Smooth muscle cell (in vitro differentiated cells): Measurements from ENCODE around the gene PPEF1. TPM values are rescaled to one million over a fixed set of nuclear protein-coding genes. Genes with fewer than 3 reads are reported as not detected.

ENCODE experiments used
- DNase-seq: peaks from one replicate; lab custom pipeline; 2025; ENCODE audit not compliant: unreplicated experiment; lab: John Stamatoyannopoulos, UW
- H2AFZ ChIP-seq: fragments of 200-600 bp; sonication (generic); 2 replicates; pipeline ENCODE4 v1.6.0; 2016; ENCODE audit warnings: antibody characterized with exemption, low read depth, mild to moderate bottlenecking
- H3F3A ChIP-seq: fragments of 200-600 bp; sonication (generic); 2 replicates; pipeline ENCODE4 v1.6.0; 2017; ENCODE audit warnings: antibody characterized with exemption, low read depth
- H3K27ac ChIP-seq: fragments of 200-600 bp; sonication (generic); 2 replicates; pipeline ENCODE4 v1.5.1; 2016; ENCODE audit warnings: low read depth, mild to moderate bottlenecking
- H3K27me3 ChIP-seq: fragments of 200-600 bp; sonication (generic); 2 replicates; pipeline ENCODE4 v1.6.1; 2016; ENCODE audit warnings: low read depth, mild to moderate bottlenecking
- H3K36me3 ChIP-seq: fragments of 200-600 bp; sonication (generic); 2 replicates; pipeline ENCODE4 v1.5.1; 2016; ENCODE audit warnings: low read depth
- H3K4me1 ChIP-seq: fragments of 200-600 bp; sonication (generic); 2 replicates; pipeline ENCODE4 v1.5.1; 2016; ENCODE audit warnings: low read depth
- H3K4me2 ChIP-seq: fragments of 200-600 bp; sonication (generic); 2 replicates; pipeline ENCODE4 v1.6.0; 2016; ENCODE audit warnings: mild to moderate bottlenecking
- H3K4me3 ChIP-seq: fragments of 200-600 bp; sonication (generic); 2 replicates; pipeline ENCODE4 v1.5.1; 2016; ENCODE audit warnings: mild to moderate bottlenecking
- H3K79me2 ChIP-seq: fragments of 200-600 bp; sonication (generic); 2 replicates; pipeline ENCODE4 v1.6.0; 2016; ENCODE audit warnings: low read depth, mild to moderate bottlenecking
- H3K9ac ChIP-seq: fragments of 200-600 bp; sonication (generic); 2 replicates; pipeline ENCODE4 v1.6.0; 2016; ENCODE audit warnings: low read depth
- H3K9me3 ChIP-seq: fragments of 200-600 bp; sonication (generic); replicated peaks from 2 replicates; pipeline ENCODE4 v1.5.1; 2016; ENCODE audit warnings: low read depth
- H4K20me1 ChIP-seq: fragments of 200-600 bp; sonication (generic); 2 replicates; pipeline ENCODE4 v1.6.0; 2016; ENCODE audit warnings: low read depth
- WGBS: methylation state at CpG from one replicate; pipeline ENCODE4 v1.1.7; 2016; ENCODE audit warnings: low lambda C conversion rate; 5-methylcytosine and 5-hydroxymethylcytosine counted together
- polyA plus RNA-seq: library from polyadenylated mRNA; unstranded; fragments of >200 nt; fragmentation: Nextera tagmentation; extraction: Ambion mirVana; gene quantifications from 2 replicates; pipeline ENCODE4 v1.2.1, GENCODE V29; 2016
- total RNA-seq: library from RNA; depleted of rRNA; stranded (reverse); fragments of >200 nt; gene quantifications from 2 replicates; pipeline ENCODE4 v1.2.3, GENCODE V29; 2014
- TF ChIP-seq, protein P1 (sequence below): fragments of 200-600 bp; sonication (generic); IDR thresholded peaks from 2 replicates; pipeline ENCODE4 v1.5.1; 2017; ENCODE audit warnings: borderline replicate concordance, mild to moderate bottlenecking, antibody characterized with exemption; ENCODE audit not compliant: insufficient read depth, poor library complexity, severe bottlenecking

PPEF1 gene, protein sequence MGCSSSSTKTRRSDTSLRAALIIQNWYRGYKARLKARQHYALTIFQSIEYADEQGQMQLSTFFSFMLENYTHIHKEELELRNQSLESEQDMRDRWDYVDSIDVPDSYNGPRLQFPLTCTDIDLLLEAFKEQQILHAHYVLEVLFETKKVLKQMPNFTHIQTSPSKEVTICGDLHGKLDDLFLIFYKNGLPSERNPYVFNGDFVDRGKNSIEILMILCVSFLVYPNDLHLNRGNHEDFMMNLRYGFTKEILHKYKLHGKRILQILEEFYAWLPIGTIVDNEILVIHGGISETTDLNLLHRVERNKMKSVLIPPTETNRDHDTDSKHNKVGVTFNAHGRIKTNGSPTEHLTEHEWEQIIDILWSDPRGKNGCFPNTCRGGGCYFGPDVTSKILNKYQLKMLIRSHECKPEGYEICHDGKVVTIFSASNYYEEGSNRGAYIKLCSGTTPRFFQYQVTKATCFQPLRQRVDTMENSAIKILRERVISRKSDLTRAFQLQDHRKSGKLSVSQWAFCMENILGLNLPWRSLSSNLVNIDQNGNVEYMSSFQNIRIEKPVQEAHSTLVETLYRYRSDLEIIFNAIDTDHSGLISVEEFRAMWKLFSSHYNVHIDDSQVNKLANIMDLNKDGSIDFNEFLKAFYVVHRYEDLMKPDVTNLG
- total RNA-seq, result 0.40 and 1.1 TPM in 2 replicates
- 0.32 and 1.1 TPM in 2 replicates for polyA plus RNA-seq

DNA sequence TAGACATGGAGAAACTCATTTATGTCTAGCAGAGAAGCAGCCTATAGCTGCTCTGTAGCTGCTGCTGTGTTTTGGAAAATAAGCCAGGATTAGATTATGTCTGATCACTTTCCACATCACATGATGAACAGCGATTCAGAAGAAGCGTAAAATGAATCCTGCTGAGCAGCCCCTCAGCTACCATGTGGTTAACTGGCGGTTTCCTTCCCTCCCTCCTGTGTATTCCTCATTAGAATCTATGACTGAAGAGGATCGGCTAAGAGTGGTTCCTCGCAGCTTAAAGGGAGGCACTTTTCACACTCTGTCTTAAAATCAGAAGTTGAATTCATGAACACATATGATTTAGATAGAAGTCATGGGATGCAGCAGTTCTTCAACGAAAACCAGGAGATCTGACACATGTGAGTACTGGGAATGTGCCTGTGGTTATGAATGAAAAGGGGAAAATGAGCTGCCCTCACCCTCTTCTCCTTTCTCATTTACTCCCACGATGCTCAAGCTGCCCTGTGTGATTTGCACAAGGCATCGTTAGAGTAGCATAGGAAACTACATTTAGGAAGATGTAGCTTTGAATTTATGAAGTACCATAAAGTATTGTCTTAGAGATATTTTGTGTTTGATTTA is at the start of gene PPEF1:
Gene PPEF1, plus strand, starts transcription at position 220 of the 624 bp plus-strand sequence. Its CDS starts 136 bp downstream, at position 356.
- peak within 1 kb of the TSS; percentile 39 for H3K4me2 ChIP-seq
- H3K36me3 ChIP-seq, result no peaks in the 10 kb centered on the region
- H3K9ac ChIP-seq, result no peak within 1 kb of the TSS
- no peak within 1 kb of the TSS for H2AFZ ChIP-seq
- TF ChIP-seq, protein P1, sequence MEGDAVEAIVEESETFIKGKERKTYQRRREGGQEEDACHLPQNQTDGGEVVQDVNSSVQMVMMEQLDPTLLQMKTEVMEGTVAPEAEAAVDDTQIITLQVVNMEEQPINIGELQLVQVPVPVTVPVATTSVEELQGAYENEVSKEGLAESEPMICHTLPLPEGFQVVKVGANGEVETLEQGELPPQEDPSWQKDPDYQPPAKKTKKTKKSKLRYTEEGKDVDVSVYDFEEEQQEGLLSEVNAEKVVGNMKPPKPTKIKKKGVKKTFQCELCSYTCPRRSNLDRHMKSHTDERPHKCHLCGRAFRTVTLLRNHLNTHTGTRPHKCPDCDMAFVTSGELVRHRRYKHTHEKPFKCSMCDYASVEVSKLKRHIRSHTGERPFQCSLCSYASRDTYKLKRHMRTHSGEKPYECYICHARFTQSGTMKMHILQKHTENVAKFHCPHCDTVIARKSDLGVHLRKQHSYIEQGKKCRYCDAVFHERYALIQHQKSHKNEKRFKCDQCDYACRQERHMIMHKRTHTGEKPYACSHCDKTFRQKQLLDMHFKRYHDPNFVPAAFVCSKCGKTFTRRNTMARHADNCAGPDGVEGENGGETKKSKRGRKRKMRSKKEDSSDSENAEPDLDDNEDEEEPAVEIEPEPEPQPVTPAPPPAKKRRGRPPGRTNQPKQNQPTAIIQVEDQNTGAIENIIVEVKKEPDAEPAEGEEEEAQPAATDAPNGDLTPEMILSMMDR, result no peak
- H3K4me1 ChIP-seq, result no peaks in the 10 kb centered on the region
- no peaks in the 10 kb centered on the region for H3K9me3 ChIP-seq
- DNase-seq, result no peak
- no peaks in the 10 kb centered on the region for H4K20me1 ChIP-seq
- WGBS, result 48% methylated on average over 8 of the region's 8 CpGs
- H3K4me3 ChIP-seq, result no peak within 1 kb of the TSS
- H3K27ac ChIP-seq, result peak within 1 kb of the TSS; percentile 44
- H3F3A ChIP-seq, result no peaks in the 10 kb centered on the region
- H3K27me3 ChIP-seq, result no peaks in the 10 kb centered on the region
- no peaks in the 10 kb centered on the region for H3K79me2 ChIP-seq

DNA sequence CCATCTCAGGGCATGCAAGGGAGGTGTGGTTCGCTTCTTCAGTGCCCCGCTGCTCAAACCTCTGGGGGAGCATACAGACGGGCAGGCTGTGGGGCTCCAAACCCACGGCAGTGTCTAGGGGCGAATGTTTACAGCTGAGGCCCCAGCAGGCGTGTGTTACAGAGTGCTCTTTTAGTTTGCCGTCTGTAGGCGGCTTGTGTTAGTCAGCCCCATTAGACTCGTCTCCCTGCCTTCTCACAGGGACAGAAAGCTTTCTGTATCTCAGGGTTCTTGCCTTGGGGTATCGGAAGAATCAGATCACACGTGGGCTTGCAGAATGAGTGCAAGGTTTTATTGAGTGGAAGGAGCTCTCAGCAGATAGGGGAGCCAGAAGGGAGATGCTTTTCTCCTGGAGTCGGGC is 46.2 kb upstream of the PPEF1 start:
- Histone ChIP-seq H3K9ac (no peak overlapping the region), H3K27me3 (no peaks in the 10 kb centered on the region), H3K9me3 (no peaks in the 10 kb centered on the region), H3K79me2 (no peaks in the 10 kb centered on the region), H4K20me1 (no peaks in the 10 kb centered on the region), H3K4me1 (no peaks in the 10 kb centered on the region), H3K4me2 (no peak overlapping the region), H3K36me3 (no peaks in the 10 kb centered on the region), H2AFZ (no peak overlapping the region), H3F3A (no peaks in the 10 kb centered on the region), H3K27ac (no peak overlapping the region), H3K4me3 (no peak overlapping the region)
- 57% methylated on average over 12 of the region's 12 CpGs for WGBS
- no peak for DNase-seq
- TF ChIP-seq, protein P1, result no peak

DNA sequence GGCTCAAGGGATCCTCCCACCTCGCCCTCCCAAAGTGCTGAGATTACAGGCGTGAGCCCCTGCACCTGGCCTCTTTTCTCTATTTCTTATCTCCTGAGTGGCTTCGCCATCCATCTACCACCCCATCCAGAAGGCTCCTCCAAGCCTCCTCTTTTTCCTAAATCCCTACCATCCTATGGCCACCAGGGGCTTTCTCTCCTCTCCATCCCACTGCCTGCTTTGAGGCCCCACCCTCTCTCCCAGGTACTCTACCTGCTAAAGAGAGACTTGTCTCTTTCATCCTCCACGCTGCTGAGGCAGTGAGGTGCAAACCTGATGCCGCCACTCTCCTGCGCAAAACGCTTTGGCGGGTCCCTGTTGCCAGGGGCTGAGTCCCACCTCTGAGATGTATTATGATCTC is 42.5 kb upstream of the PPEF1 start:
- Histone ChIP-seq H3K36me3 (no peaks in the 10 kb centered on the region), H3F3A (no peaks in the 10 kb centered on the region), H3K9ac (no peak overlapping the region), H3K4me3 (no peak overlapping the region), H4K20me1 (no peaks in the 10 kb centered on the region), H3K79me2 (no peaks in the 10 kb centered on the region), H2AFZ (no peak overlapping the region), H3K27me3 (no peaks in the 10 kb centered on the region), H3K4me2 (no peak overlapping the region), H3K9me3 (no peaks in the 10 kb centered on the region), H3K4me1 (no peaks in the 10 kb centered on the region), H3K27ac (no peak overlapping the region)
- DNase-seq, result no peak
- 84% methylated on average over 8 of the region's 8 CpGs for WGBS
- TF ChIP-seq, protein P1, result no peak
